Panc1 (cell line): ENCODE results near the gene CDH12.

Experiments
- SIN3A ChIP-seq: IDR thresholded peaks from 2 replicates; pipeline ENCODE4 v1.6.1; 2012; ENCODE audit warnings: low read depth, mild to moderate bottlenecking, low read length, moderate library complexity, borderline replicate concordance; ENCODE audit not compliant: insufficient read depth
- TF ChIP-seq, protein P1 (sequence below): fragments of 450-650 bp; IDR thresholded peaks from 2 replicates; pipeline ENCODE4 v1.5.1; 2017; ENCODE audit warnings: mild to moderate bottlenecking
- TF ChIP-seq, protein P2 (sequence below), 2 experiments: IDR thresholded peaks; 2 replicates each; pipeline ENCODE4 v1.6.1; 2011 to 2012; ENCODE audit warnings: low read depth in 2 of 2, control low read depth in 1 of 2, low read length in 1 of 2, mild to moderate bottlenecking in 1 of 2, moderate library complexity in 1 of 2; ENCODE audit not compliant: insufficient read depth in 1 of 2

DNA sequence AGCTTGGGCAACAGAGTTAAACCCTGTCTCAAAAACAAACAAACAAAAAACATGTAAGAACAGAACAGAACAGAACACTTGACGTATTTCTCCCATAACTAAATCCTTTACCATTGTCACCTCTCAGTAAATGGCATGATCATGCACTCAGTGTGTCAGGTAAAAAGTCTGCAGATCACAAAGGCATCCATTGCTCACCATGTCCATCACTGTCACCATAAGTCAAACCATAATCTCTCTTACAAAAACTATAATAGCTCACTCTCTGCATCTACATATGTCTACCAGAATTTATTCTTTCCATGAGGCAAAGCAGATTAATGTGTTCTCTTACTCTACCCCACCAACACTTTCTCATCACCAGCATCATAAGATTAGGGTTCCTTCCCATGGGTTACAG lies 387.5 kb downstream of the CDH12 start:
- TF ChIP-seq SIN3A = no peak
- TF ChIP-seq, protein P1, sequence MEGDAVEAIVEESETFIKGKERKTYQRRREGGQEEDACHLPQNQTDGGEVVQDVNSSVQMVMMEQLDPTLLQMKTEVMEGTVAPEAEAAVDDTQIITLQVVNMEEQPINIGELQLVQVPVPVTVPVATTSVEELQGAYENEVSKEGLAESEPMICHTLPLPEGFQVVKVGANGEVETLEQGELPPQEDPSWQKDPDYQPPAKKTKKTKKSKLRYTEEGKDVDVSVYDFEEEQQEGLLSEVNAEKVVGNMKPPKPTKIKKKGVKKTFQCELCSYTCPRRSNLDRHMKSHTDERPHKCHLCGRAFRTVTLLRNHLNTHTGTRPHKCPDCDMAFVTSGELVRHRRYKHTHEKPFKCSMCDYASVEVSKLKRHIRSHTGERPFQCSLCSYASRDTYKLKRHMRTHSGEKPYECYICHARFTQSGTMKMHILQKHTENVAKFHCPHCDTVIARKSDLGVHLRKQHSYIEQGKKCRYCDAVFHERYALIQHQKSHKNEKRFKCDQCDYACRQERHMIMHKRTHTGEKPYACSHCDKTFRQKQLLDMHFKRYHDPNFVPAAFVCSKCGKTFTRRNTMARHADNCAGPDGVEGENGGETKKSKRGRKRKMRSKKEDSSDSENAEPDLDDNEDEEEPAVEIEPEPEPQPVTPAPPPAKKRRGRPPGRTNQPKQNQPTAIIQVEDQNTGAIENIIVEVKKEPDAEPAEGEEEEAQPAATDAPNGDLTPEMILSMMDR = no peak
- TF ChIP-seq, protein P2, sequence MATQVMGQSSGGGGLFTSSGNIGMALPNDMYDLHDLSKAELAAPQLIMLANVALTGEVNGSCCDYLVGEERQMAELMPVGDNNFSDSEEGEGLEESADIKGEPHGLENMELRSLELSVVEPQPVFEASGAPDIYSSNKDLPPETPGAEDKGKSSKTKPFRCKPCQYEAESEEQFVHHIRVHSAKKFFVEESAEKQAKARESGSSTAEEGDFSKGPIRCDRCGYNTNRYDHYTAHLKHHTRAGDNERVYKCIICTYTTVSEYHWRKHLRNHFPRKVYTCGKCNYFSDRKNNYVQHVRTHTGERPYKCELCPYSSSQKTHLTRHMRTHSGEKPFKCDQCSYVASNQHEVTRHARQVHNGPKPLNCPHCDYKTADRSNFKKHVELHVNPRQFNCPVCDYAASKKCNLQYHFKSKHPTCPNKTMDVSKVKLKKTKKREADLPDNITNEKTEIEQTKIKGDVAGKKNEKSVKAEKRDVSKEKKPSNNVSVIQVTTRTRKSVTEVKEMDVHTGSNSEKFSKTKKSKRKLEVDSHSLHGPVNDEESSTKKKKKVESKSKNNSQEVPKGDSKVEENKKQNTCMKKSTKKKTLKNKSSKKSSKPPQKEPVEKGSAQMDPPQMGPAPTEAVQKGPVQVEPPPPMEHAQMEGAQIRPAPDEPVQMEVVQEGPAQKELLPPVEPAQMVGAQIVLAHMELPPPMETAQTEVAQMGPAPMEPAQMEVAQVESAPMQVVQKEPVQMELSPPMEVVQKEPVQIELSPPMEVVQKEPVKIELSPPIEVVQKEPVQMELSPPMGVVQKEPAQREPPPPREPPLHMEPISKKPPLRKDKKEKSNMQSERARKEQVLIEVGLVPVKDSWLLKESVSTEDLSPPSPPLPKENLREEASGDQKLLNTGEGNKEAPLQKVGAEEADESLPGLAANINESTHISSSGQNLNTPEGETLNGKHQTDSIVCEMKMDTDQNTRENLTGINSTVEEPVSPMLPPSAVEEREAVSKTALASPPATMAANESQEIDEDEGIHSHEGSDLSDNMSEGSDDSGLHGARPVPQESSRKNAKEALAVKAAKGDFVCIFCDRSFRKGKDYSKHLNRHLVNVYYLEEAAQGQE (IDR thresholded peaks at IDR 0.05; ENCODE audit: insufficient read depth in 1 of 2, low read depth in 2 of 2, low read length in 1 of 2) = no peak
